RCC 7860 (cell line): Measurements from ENCODE around the gene PRIM1.
"Not testable (repeated sequence)": the region's sequence is repeated elsewhere in the genome, so short reads cannot be mapped to it uniquely, and the experiment has no call there.

Source experiments
- DNase-seq: peaks from one replicate; pipeline ENCODE4 v3.0.0-alpha.2; 2015; ENCODE audit warnings: low spot score
- FAIRE-seq: peaks from 2 replicates; lab custom pipeline; 2012; peaks lifted over from hg19 to GRCh38; lab: Jason Lieb, UNC

Gene PRIM1

DNA sequence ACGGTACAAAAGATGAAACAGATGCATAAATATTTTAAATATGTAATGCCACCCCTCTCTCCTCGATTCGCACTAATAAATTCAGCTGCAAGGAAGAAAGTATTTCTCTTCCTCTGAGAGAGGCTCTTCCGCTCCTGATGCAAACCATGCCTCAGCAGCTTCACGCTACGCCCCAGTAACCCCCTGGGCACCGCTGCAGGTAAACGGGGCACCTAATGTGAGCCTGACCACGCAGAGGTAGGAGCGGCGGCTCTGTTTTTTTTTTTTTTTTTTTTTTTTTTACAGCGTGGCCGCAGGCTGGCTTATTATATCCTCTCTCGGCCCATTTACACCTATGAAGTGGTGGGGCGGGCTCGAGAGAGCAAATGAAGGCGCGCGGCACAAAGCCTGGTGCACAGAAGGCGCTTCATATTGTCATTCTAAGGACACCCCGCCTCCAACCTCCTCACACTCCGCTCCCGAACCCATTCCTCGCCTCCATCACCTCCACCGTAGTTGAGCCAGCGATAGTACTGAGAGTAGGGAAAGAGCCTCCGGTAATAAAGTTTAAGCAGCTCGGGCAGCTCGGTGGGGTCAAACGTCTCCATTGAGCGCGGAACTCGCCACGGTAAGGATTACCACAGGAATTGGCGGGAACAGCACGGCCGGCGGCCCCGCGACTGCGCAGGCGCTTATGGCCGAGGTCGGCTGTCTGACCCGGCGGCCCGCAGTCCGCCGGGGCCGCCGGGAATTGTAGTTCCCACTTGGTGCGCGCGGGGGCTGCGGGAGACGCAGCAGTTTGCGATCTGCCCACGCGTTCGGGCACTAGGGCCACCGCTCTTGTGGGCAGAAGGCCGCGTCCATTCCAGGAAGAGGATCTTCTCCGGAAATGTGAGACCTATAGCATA, at the start of gene PRIM1:
Gene PRIM1 (minus strand): TSS at position 612 of the 887 bp plus-strand sequence. CDS start 25 bp downstream, at position 587.
- peak; percentile 68 for DNase-seq
- no peak for FAIRE-seq

DNA sequence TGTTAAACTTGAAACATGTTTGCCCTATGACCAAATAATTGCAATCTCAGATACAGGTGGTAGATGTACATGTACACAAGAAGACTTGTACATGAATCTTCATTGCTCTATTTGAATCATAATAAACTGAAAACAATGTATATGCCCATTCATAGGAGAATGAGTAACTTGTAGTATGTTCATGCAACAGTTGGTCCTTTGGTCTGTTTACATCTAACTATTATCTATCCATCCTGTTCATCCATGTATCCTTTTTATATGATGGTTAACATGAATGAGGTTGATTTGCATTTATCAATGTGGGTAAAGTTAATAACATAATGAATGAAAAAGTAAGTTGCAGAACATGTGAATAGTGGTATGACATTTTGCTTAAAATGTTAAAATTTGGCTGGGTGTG, 48.1 kb upstream of the PRIM1 start:
- no peak for DNase-seq
- FAIRE-seq, result no peak

DNA sequence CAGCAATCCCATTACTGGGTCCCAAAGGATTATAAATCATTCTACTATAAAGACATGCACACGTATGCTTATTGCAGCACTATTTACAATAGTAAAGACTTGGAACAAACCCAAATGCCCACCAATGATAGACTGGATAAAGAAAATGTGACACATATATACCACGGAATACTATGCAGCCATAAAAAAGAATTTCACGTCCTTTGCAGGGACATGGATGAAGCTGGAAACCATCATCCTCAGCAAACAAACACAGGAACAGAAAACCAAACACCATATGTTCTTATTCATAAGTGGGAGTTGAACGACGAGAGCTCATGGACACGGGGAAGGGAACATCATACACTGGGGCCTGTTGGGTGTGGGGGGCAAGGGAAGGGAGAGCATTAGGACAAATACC, 47.2 kb upstream of the PRIM1 start:
- not testable (repeated sequence) for DNase-seq, FAIRE-seq

DNA sequence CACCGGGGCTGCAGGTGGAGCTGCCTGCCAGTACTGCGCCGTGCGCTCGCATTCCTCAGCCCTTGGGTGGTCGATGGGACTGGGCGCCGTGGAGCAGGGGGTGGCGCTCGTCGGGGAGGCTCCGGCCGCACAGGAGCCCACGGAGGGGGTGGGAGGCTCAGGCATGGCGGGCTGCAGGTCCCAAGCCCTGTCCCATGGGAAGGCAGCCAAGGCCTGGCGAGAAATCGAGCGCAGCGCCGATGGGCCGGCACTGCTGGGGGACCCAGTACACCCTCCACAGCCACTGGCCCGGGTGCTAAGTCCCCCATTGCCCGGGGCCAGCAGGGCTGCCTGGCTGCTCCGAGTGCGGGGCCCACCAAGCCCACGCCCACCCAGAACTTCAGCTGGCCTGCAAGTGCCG, 43.7 kb upstream of the PRIM1 start:
- not testable (repeated sequence) for FAIRE-seq, DNase-seq

DNA sequence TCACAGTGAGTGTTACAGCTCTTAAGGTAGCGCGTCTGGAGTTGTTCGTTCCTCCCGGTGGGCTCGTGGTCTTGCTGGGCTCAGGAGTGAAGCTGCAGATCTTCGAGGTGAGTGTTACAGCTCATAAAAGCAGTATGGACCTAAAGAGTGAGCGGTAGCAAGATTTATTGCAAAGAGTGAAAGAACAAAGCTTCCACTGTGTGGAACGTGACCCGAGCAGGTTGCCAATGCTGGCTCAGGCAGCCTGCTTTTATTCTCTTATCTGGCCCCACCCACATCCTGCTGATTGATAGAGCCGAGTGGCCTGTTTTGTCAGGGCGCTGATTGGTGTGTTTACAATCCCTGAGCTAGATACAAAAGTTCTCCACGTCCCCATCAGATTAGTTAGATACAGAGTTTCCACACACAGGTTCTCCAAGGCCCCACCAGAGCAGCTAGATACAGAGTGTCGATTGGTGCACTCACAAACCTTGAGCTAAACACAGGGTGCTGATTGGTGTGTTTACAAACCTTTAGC, 43.0 kb upstream of the PRIM1 start:
- FAIRE-seq, DNase-seq: not testable (repeated sequence)

DNA sequence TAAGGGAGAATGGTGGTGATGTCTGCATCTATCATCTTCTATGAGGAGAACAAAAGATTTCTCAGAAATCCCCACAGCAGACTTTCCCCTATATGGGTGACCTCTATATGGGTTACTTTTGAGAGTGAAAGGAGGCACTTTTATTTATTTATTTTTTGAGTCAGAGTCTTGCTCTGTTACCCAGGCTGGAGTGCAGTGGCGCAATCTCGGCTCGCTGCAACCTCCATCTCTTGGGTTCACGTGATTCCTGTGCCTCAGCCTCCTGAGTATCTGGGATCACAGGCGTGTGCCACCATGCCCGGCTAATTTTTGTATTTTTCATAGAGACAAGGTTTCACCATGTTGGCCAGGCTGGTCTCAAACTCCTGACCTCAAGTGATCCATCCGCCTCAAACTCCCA, 41.0 kb upstream of the PRIM1 start:
- not testable (repeated sequence) for FAIRE-seq, DNase-seq

DNA sequence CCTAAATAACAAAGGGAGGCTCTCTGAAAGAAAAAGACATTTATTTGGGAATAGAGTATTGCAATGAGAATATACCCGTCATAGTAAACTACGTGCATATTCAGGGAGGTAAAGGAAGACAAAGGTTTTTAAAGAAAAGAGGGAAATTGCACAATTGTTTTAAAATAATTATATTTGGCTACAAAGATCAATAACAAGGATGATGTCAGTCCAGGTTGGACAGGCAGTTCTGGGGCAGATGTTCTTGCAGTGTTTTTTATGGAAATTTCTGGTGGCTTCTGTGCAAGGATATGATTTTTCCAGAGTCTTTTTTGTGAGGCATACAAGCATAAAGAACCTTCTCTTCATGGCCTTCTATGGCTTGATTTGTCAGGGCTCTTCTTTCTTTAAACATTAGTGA, 40.6 kb upstream of the PRIM1 start:
- FAIRE-seq, result no peak

DNA sequence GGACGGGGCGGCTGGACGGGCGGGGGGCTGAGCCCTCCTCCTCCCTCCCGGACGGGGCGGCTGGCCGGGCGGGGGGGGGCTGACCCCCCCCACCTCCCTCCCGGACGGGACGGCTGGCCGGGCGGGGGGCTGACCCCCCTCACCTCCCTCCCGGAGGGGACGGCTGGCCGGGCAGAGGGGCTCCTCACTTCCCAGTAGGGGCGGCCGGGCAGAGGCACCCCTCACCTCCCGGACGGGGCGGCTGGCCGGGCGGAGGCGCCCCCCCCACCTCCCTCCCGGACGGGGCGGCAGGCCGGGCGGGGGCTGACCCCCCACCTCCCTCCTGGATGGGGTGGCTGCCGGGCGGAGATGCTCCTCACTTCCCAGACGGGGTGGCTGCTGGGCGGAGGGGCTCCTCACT, 37.3 kb upstream of the PRIM1 start:
- FAIRE-seq, DNase-seq: not testable (repeated sequence)

More for the DNA sequence above, 40.6 kb upstream of the PRIM1 start:
- no peak for DNase-seq

DNA sequence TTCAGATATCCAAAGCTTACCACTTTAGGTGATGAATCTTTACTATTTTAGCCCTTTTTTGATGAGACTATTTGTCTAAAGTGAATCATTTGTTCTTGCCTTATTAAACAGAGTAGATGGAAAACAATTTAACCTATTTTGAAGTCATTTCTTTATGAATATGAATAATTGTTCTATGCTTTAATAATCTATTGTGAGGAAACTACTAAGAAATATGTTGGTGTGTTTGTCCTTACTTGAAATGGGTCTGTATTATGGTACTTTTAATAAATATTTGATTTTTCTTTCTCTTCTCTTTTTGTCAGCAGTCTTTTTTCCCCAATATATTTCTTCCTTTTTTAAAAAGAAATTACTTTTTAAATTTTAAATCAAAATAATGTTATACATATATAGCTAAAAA, 35.4 kb upstream of the PRIM1 start:
- FAIRE-seq, result no peak

DNA sequence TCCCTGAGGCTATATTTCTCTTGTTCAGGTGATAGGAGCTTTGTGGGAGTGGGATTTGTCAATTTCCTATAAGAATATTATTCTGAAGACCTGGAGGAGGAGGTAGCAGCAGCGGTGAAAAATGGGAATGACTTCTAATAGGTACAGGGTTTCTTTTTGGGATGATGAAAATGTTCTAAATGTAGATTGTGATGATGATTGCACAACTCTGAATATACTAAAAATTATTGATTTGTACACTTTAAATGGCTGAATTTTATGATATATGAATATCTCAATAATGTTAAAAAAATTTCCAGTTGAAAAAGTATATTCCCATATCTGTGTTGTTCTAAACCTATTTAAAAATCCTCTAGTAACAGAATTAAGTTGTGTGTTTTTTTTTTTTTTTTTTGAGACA, 33.8 kb upstream of the PRIM1 start:
- no peak for DNase-seq

More for the DNA sequence above, 35.4 kb upstream of the PRIM1 start:
- DNase-seq, result no peak

DNA sequence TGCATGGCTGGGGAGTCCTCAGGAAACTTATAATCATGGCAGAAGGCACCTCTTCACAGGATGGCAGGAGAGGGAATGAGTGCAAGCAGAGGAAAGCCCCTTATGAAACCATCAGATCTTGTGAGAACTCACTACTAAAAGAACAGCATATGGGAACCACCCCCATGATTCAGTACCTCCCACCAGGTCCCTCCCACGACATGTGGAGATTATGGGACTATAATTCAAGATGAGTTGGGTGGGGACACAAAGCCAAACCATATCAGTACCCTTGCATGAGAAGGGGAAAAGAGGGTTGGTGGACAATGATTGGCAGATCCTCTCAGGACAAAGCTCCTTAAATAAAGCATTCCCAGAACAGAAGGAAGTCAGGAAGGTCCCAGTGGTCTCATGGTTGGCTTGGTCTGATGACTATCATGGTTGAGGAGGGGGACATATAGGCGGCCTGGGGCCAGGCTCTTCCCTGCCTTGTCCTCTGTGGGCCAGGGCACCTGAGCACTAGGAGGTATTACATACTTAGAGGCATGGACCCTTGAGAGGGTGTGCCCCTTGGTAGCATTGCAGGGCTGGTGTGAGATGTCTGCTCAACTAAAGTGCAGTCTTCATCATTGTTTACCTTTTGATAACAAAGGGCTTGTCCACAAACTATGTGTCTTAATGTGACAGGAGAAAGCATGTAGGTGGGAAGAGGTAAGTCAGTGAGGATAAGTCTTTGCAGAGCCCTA, 33.2 kb upstream of the PRIM1 start:
- no peak for FAIRE-seq

More for the DNA sequence above, 33.8 kb upstream of the PRIM1 start:
- no peak for FAIRE-seq

DNA sequence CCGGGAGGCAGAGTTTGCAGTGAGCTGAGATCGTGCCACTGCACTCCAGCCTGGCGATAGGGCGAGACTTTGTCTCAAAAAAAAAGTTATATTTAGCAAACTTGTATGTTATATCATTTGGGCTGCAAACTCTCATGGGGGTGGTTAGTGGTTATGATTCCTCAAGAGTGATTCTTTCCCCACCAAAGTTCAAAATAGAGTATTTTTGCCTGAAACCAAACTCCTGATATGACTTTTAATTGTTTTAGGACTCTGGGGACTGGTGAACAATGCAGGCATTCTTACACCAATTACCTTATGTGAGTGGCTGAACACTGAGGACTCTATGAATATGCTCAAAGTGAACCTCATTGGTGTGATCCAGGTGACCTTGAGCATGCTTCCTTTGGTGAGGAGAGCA, 29.6 kb upstream of the PRIM1 start:
- DNase-seq (no peak), FAIRE-seq (no peak)

More for the DNA sequence above, 33.2 kb upstream of the PRIM1 start:
- DNase-seq, result no peak

DNA sequence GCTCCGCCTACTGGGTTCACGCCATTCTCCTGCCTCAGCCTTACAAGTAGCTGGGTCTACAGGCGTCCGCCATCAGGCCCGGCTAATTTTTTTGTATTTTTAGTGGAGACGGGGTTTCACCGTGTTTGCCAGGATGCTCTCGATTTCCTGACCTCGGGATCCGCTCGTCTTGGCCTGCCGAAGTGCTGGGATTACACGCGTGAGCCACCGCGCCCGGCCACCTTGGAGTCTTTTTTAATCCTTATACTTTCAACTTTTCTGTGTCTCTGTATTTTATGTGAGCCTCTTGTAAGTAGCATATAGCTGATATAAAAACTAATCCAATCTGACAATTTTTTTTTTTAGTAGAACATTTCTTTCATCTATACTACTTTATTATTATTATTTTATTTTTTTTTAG, 26.6 kb upstream of the PRIM1 start:
- DNase-seq, result no peak
- FAIRE-seq, result no peak

DNA sequence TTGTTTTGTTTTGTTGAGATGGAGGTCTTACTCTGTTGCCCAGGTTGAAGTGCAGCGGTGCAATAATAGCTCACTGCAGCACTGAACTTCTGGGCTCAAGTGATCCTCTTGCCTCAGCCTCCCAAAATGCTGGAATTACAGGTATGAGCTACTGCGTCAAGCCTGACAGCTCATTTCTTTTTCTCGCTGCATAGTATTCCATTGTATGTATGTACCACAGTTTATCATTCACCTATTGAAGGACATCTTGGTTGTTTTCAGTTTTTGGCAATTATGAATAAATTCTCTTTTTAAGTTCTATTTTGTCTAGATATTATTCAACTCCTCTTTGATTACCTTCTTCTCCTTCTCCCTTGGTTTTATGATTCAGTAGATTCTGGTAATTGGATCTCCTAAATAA, 24.5 kb upstream of the PRIM1 start:
- no peak for DNase-seq
- FAIRE-seq, result no peak

DNA sequence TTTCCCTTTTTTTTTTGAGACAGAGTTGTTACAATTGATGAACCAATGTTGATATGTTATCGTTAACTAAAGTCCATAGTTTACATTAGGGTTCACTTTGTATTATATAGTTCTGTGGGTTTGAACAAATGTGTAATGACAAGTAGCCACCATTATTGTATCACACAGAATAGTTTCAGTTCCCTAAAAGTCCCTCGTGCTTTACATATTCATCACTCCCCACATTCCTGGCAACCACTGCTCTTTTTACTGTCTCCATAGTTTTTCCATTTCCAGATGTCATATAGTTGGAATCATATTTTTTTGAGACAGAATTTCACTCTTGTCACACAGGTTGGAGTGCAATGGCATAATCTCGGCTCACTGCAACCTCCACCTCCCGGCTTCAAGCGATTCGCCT, 23.5 kb upstream of the PRIM1 start:
- no peak for DNase-seq
- no peak for FAIRE-seq

DNA sequence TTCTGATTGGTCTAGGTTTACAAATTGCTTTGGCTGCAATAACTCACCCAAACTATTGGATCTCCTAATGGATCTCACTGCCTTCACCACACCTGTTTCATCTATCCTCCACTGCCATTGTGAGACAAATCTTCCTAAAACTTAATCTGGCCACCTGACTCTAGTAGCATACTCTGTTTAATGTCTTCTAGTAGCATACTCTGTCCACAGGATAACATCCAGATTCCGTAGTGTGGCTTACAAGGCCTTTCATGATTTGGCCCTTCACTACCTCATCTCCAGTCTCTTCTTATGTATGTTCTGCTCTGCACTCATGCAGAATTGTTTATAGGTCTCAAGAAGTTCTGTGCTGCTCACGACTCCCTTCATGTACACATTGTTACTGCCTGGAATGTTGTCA, 21.0 kb upstream of the PRIM1 start:
- FAIRE-seq (no peak), DNase-seq (no peak)

DNA sequence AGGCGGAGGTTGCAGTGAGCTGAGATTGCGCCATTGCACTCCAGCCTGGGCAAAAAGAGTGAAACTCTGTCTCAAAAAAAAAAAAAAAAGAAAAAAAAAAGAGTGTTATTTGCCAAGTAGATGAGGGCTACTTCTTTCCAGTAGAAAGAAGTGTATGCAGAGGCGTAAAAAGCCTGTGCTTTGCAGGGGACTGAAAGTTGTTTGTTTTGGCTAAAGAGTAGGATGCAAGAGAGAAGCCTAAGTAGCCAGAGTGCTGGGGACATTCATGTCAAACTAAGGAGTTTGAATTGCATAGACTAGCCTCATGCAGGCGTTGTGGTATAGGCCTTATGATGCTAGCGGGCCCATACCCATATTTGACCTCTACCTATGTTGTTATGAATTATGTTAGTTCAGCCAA, 20.5 kb upstream of the PRIM1 start:
- FAIRE-seq (no peak), DNase-seq (no peak)

DNA sequence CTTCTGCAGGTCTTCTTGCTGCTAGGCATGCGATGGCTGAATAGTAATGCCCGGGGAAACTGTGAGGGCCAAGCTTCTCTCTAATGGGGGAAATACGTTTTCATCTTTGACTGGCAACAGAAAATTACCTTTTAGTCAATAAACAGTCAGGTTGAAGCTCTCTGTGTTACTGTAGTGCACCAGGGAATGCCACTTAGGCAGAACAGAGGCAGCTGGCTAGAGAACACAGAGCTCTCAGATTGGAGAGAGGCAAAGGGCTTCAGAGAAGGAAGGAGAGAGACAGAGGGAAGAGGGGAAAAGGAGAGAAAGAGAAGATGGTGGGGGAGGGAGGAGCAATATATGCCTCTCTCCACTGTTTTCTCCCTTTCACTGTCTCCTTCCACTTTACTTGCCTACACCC, 17.7 kb upstream of the PRIM1 start:
- FAIRE-seq, result no peak
- no peak for DNase-seq

DNA sequence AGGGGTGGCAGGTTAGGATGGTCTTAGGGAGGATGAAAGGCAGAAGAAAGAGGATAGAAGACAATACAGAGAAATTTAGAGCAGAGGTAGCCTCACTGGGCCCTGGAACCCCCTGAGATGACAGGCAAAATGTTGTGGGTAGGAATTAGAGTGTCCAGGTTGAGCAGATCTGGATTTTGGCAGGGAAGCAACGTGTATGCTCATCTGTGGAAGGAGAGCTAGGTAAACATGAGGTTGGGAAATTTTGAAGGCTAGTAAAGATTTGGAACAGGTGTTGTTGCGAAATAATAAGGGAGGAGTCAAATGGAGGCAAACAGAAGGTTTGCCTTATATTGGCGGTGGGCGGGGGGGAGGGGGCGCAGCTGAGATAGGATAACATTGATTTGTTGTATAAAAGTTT, 16.3 kb upstream of the PRIM1 start:
- DNase-seq (no peak), FAIRE-seq (no peak)

DNA sequence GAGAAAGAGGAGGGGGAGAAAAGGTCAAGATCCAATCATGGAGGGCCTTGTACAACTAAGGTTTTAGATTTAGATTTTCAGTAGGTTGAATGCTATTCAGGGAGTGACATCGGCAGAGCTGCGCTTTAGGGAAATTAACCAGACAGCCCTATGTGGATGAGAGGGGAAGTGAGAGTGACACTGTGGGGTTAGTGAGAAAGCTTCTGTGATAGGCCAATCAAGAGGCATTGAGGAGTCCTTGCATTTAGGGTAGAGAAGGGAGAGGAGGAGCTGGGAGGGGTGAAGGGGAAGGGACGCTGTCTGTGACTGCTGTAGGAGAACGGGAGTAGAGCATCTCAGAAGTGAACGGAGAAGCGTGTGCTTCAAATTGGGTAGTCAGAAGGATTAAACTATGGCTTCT, 14.4 kb upstream of the PRIM1 start:
- no peak for DNase-seq

DNA sequence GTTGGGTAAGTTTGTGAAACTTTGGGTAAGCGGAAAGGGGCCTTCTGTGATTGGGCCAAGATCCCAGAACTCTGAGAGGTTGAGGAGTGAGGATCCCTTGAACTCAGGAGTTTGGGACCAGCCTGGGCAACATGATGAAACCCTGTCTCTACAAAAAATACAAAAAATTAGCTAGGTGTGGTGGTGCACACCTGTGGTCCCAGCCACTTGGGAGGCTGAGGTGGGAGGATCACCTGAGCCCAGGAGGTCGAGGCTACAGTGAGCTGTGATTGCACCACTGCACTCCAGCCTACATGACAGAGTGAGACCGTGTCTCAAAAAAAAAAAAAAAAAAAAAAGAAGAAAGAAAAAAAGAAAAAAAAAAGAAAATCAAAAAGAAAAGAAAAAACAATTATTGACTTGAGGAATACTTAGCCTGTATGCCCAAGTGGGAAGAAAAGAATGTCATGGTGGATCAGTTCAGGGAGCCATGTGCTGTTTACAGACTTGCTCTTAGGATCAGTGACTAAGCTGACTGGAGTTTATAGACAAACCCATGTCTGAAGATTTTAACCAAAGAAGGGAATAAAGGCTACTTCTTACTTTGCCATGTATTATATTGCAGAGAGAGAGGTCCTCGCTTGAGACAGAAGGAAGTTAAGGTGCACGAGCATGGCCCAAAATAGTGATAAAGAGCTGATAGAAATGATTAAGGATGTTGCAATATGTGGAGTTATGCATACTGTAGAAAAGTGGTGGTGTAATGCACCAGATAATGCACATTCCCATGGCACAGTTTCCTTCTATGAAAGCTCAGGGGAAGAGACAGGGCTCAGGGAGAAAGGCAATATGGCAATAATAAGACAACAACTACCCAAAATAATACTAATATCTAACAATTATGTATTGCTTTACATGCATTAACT, 11.9 kb upstream of the PRIM1 start:
- no peak for FAIRE-seq
- DNase-seq, result no peak

More for the DNA sequence above, 14.4 kb upstream of the PRIM1 start:
- FAIRE-seq, result no peak
